ENCODE measurements around the gene DNAI7.

Gene DNAI7

DNA sequence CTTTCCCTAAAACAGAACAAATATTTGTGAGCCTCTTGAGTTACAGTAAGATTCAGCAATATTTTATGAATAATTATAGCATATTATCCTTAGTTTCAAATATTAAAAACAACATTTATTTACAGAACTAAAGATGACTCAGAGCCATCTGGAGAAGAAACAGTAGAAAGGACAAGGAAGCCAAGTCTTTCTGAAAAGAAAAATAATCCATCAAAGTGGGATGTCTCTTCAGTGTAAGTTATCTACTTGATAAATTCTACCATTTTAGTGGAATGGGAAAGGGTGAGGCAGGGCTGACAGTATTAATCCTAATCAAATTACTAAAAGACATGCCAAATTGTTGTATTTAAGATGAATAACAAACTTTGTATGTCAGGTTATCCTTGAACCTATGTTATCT lies 88.1 kb downstream of the DNAI7 start:
- DNase-seq (ENCODE audit: extremely low spot score), result no peak
- TF ChIP-seq FOXM1 (IDR thresholded peaks at IDR 0.05; ENCODE audit: borderline replicate concordance), result no peak
- TF ChIP-seq ELF4 (IDR thresholded peaks at IDR 0.05), result no peak
- TF ChIP-seq SUZ12 (IDR thresholded peaks at IDR 0.05), result no peak
- TF ChIP-seq FOXA1 (IDR thresholded peaks at IDR 0.05), result no peak
- no peak for TF ChIP-seq LEF1 (IDR thresholded peaks at IDR 0.05; ENCODE audit: borderline replicate concordance)
- TF ChIP-seq NFRKB (IDR thresholded peaks at IDR 0.05), result no peak
- TF ChIP-seq BHLHE40 (IDR thresholded peaks at IDR 0.05; ENCODE audit: borderline replicate concordance), result no peak
- TF ChIP-seq, protein P1, sequence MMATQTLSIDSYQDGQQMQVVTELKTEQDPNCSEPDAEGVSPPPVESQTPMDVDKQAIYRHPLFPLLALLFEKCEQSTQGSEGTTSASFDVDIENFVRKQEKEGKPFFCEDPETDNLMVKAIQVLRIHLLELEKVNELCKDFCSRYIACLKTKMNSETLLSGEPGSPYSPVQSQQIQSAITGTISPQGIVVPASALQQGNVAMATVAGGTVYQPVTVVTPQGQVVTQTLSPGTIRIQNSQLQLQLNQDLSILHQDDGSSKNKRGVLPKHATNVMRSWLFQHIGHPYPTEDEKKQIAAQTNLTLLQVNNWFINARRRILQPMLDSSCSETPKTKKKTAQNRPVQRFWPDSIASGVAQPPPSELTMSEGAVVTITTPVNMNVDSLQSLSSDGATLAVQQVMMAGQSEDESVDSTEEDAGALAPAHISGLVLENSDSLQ (IDR thresholded peaks at IDR 0.05), result no peak
- TF ChIP-seq SP1 (IDR thresholded peaks at IDR 0.05), result no peak
- no peak for TF ChIP-seq ZNF384 (IDR thresholded peaks at IDR 0.05)
- TF ChIP-seq TARDBP (IDR thresholded peaks at IDR 0.05), result no peak
- POLR2A ChIA-PET, result no interaction called here
- CTCF ChIA-PET, result no interaction called here

DNA sequence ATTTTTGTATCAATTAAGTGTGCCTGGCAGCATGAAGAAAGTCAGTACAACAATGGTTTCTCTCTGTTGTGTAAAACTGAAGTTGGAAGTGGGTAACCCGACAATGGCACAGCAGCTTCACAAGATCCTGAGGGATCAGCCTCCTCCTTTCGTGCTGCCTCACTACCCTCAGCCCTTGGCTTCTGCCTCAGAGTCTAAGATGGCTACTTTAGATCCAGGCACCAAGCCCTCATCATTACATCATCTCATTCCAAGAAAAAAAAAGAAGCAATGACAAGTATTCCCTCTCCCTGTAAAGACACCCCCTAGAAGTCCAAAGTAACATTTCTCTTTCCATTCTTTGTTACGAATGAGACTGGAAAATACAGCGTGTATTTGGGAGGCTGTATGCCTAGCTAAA lies 92.6 kb downstream of the DNAI7 start:
- DNase-seq (ENCODE audit: extremely low spot score), result no peak
- no peak for TF ChIP-seq FOXA1 (IDR thresholded peaks at IDR 0.05)
- TF ChIP-seq ARNT (IDR thresholded peaks at IDR 0.05), result no peak
- no peak for TF ChIP-seq SP1 (IDR thresholded peaks at IDR 0.05)
- TF ChIP-seq SUZ12 (IDR thresholded peaks at IDR 0.05), result no peak
- TF ChIP-seq FOXM1 (IDR thresholded peaks at IDR 0.05; ENCODE audit: borderline replicate concordance), result no peak
- TF ChIP-seq LEF1 (IDR thresholded peaks at IDR 0.05; ENCODE audit: borderline replicate concordance), result no peak
- TF ChIP-seq, protein P1 (IDR thresholded peaks at IDR 0.05), result no peak
- no peak for TF ChIP-seq NFRKB (IDR thresholded peaks at IDR 0.05)
- no peak for TF ChIP-seq HDGF (IDR thresholded peaks at IDR 0.05; ENCODE audit: borderline replicate concordance)
- ChIA-PET CTCF (no interaction called here), POLR2A (no interaction called here)

DNA sequence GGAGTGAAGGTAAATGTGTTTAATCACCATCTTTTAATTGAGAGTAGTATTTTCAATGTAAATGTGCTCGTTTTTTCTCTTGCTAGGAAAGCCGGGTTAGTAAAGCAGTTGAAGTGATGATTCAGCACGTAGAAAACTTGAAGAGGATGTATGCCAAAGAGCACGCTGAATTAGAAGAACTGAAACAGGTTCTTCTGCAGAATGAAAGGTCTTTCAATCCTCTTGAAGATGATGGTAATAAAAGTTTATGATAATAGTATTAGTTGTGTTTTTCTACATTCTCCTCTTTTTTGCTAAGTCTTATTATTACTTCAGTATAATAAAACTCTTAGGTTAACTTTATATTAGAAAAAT lies 93.9 kb downstream of the DNAI7 start:
- POLR2A ChIA-PET, result no interaction called here
- CTCF ChIA-PET, result no interaction called here
- no peak for DNase-seq (ENCODE audit: extremely low spot score)
- no peak for TF ChIP-seq ZNF384 (IDR thresholded peaks at IDR 0.05)
- no peak for TF ChIP-seq L3MBTL2 (conservative IDR thresholded peaks at IDR 0.05)
- no peak for TF ChIP-seq CTBP1 (IDR thresholded peaks at IDR 0.05; ENCODE audit: borderline replicate concordance)
- TF ChIP-seq FOXM1 (IDR thresholded peaks at IDR 0.05; ENCODE audit: borderline replicate concordance), result no peak
- TF ChIP-seq TARDBP (IDR thresholded peaks at IDR 0.05), result no peak

DNA sequence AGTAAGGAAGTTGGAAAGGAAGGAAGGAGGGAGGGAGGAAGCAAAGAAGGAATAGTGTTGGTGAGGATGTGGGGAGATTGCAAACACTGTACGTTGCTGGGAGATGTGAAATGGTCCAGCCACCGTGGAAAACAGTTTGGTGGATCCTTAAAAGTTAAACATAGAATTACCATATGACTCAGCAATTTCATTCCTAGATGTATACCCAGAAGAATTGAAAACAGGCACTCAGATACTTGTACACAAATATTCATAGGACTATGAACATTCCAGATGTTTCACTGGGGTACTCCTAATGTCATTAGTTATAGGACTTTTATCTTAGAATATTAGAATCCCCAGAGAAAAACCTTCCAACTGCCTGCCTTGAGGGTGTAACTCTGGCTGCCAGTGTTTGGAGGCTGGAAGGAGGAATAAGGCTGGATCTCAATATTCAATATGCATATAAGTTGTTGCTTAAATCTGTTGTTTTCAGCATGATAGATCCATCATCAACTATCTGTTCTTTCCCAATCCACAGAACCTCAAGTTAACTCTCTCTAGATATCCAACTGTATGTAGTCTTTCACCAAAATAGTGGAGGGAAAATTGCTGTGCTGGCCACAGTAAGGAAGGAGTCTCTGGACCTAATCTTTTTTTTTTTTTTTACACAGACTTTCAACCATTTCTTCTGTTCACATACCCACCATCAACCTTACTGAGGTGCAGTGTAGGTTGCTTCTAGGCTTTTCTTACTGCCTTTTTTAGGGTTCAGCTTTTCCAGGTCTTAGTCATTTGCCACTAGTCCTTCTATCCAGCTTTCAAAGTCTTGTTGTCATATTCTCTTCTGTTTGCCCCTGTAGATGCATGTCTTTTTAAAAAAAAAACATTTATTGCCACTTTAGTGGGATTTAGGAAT lies 94.5 kb downstream of the DNAI7 start:
- POLR2A ChIA-PET, result no interaction called here
- DNase-seq (ENCODE audit: extremely low spot score), result no peak
- CTCF ChIA-PET, result no interaction called here
- TF ChIP-seq HDGF (IDR thresholded peaks at IDR 0.05; ENCODE audit: borderline replicate concordance), result no peak
- TF ChIP-seq TARDBP (IDR thresholded peaks at IDR 0.05), result no peak
- no peak for TF ChIP-seq FOXM1 (IDR thresholded peaks at IDR 0.05; ENCODE audit: borderline replicate concordance)
- TF ChIP-seq ARNT (IDR thresholded peaks at IDR 0.05), result no peak
- TF ChIP-seq FOXK2 (IDR thresholded peaks at IDR 0.05), result no peak
- TF ChIP-seq LEF1 (IDR thresholded peaks at IDR 0.05; ENCODE audit: borderline replicate concordance), result no peak
- TF ChIP-seq BHLHE40 (IDR thresholded peaks at IDR 0.05; ENCODE audit: borderline replicate concordance), result no peak
- TF ChIP-seq, protein P1 (IDR thresholded peaks at IDR 0.05), result no peak
- TF ChIP-seq ZNF384 (IDR thresholded peaks at IDR 0.05), result no peak
- no peak for TF ChIP-seq NFRKB (IDR thresholded peaks at IDR 0.05)
- no peak for TF ChIP-seq L3MBTL2 (conservative IDR thresholded peaks at IDR 0.05)
- TF ChIP-seq ELF4 (IDR thresholded peaks at IDR 0.05), result no peak
- no peak for TF ChIP-seq CTBP1 (IDR thresholded peaks at IDR 0.05; ENCODE audit: borderline replicate concordance)
- no peak for TF ChIP-seq SP1 (IDR thresholded peaks at IDR 0.05)
- TF ChIP-seq FOXA1 (IDR thresholded peaks at IDR 0.05), result no peak

DNA sequence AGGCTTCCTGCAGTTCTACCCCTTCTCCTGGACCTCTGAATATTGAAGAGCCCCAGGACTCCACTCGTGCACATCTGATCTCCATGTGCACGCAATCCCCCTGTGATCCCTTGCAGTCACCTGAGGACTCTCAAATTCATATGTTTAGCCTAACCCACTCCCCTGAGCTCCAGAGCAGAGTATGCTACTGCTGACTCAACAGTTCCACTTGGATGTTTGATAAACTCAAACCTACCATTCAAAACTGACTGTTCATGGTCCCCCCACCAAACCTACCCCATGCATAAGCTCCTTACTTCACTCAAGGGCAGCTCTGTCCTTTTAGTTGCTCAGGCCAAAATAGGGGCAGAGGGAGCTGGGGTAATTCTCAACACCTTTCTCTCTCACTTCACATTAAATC lies 96.0 kb downstream of the DNAI7 start:
- ChIA-PET CTCF (interaction anchor here (0.7 kb wide), 1 partner anchor 39 kb away, joined by 3 read pairs; no protein-coding TSS in a partner anchor), POLR2A (no interaction called here)
- DNase-seq (ENCODE audit: extremely low spot score), result no peak
- TF ChIP-seq, protein P1 (IDR thresholded peaks at IDR 0.05), result no peak
- TF ChIP-seq CTBP1 (IDR thresholded peaks at IDR 0.05; ENCODE audit: borderline replicate concordance), result no peak
- no peak for TF ChIP-seq LEF1 (IDR thresholded peaks at IDR 0.05; ENCODE audit: borderline replicate concordance)
- no peak for TF ChIP-seq FOXM1 (IDR thresholded peaks at IDR 0.05; ENCODE audit: borderline replicate concordance)
- TF ChIP-seq SUZ12 (IDR thresholded peaks at IDR 0.05), result no peak
- no peak for TF ChIP-seq FOXA1 (IDR thresholded peaks at IDR 0.05)
- no peak for TF ChIP-seq SP1 (IDR thresholded peaks at IDR 0.05)
- TF ChIP-seq HDGF (IDR thresholded peaks at IDR 0.05; ENCODE audit: borderline replicate concordance), result no peak
- TF ChIP-seq NFRKB (IDR thresholded peaks at IDR 0.05), result no peak
- TF ChIP-seq L3MBTL2 (conservative IDR thresholded peaks at IDR 0.05), result no peak
- TF ChIP-seq ZNF384 (IDR thresholded peaks at IDR 0.05), result no peak
- TF ChIP-seq ELF4 (IDR thresholded peaks at IDR 0.05), result no peak

DNA sequence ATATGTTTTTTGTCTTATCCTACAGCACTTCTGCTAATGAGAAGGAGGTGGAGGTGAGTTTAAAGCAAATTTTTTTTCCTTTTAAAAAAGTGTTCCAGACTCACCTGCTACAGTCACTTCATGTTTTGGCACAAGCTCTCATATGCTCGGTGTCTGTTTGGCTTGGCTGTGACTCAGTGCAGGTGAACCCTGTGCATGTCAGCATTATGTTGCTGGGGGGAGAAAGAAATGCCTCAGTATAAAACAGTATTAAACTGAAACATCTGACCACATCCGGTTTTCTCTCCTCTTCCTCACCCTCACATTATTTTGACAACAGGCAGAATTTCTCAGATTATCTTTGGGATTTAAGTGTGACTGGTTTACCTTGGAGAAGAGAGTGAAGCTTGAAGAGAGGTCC lies 105.2 kb downstream of the DNAI7 start:
- DNase-seq (ENCODE audit: extremely low spot score), result no peak
- ChIA-PET CTCF (no interaction called here), POLR2A (no interaction called here)
- TF ChIP-seq ELF4 (IDR thresholded peaks at IDR 0.05) (no peak), FOXM1 (IDR thresholded peaks at IDR 0.05; ENCODE audit: borderline replicate concordance) (no peak), FOXA1 (IDR thresholded peaks at IDR 0.05) (no peak), SUZ12 (IDR thresholded peaks at IDR 0.05) (no peak), NFRKB (IDR thresholded peaks at IDR 0.05) (no peak), LEF1 (IDR thresholded peaks at IDR 0.05; ENCODE audit: borderline replicate concordance) (no peak), TARDBP (IDR thresholded peaks at IDR 0.05) (no peak), CTBP1 (IDR thresholded peaks at IDR 0.05; ENCODE audit: borderline replicate concordance) (no peak), SP1 (IDR thresholded peaks at IDR 0.05) (no peak), ARNT (IDR thresholded peaks at IDR 0.05) (no peak), BHLHE40 (IDR thresholded peaks at IDR 0.05; ENCODE audit: borderline replicate concordance) (no peak), ZNF384 (IDR thresholded peaks at IDR 0.05) (no peak), HDGF (IDR thresholded peaks at IDR 0.05; ENCODE audit: borderline replicate concordance) (no peak), L3MBTL2 (conservative IDR thresholded peaks at IDR 0.05) (no peak), FOXK2 (IDR thresholded peaks at IDR 0.05) (no peak)
- TF ChIP-seq, protein P1 (IDR thresholded peaks at IDR 0.05), result no peak
